Activated CD8-positive, alpha-beta memory T cell treated with anti-CD3 and anti-CD28 coated beads, Interleukin-2, amount 50 U/mL, for 24 hours (primary cell): ENCODE measurements around the gene ASF1B.

Experiments used
- DNase-seq: peaks from one replicate; pipeline ENCODE4 v3.0.0-alpha.2; 2020; ENCODE audit errors: extremely low read depth

The ASF1B gene

DNA sequence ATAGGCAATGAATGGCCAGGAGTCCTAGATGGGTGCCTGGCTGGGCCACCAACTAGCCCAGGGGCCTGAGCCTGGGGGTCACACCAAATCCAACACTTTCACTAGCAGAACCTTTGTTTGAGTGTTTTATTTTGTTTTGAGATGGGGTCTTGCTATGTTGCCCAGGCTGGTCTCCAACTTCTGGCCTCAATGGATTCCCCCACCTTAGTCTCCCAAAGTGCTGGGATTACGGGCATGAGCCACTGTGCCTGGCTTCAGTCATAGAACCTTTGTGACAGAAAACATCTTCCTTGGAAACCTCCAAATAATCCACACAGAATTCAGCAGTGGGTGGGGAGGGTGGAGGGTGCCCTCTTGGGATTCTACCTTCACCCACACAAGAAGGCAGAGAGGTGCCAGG, 24.9 kb downstream of the ASF1B start:
- DNase-seq: no peak

DNA sequence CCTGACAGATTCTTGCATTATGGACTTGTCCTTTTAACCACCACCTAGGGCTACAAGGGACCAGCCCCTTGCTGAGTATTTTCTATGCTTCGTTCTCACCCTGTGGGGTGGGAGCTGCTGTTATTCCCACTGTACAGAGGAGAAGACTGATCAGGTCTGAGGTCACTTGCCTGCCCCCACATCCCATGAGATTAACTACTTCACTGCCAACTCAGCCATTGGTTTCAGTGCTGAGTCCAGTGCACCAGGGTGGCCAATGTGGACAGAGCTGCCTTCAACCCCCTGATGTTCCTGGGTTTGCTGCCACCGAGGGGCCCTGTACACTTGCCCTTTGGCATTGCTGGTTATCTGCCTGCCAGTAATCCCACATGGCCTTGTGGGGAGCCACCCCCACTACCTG, 25.7 kb downstream of the ASF1B start:
- DNase-seq: no peak

DNA sequence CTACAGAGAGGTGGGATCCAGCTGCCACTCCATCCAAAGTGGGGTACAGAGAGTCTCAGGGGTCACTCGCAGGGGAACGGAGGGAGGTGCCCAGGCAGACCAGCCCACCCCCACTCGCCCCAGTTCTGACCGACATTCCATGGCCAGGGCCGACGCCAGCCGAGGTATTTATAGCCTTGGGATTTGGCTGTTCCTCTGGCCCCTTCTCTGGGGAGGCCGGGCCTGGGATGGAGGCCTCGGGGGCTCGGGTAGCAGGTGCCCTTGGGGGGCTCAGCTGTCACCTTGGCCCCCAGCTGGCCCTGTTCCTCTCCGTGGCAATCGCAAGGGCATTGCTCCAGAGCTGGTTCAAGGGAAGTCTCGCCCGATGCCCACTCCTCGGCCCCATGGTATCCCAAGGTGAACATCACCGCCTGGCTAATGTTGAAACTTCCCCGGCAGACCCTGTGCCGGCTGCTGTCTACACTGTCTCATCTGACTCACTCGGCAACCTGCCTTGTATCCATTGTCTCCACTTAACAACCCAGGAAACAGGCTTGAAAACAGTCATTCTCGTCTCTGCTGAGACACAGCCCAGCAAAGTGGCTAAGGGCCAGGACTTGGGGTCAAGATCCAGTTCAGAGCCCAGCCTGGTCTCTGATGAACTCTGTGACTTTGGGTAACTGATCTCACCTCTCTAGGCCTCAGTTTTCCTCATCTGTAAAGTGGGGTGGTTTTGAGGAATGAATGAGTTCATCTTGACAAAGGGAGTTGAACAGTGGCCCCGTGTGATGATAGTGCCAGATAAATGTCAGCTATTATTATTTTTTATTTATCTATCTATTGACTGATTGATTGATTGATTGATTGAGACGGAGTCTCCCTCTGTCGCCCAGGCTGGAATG, 28.6 kb downstream of the ASF1B start:
- DNase-seq: no peak

DNA sequence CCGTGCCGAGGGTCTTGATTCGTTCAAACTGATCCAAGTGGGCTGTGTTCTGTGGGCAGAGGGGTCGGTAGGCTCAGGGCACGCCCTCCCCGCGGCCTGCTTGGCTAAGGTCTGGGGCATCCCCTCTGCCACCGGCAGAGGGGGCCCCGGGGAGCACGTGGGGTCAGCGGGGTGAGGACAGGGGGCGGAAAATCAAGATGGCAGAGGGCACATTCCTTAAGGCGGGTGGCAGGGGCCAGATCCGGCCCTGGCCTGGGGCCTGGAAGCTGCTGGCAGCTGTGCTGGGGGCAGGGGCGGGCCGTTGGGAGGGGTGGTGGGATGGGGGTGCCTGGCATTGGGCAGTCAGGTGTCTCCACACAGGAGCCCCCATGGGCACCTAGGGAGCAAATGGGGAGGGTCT, 29.5 kb downstream of the ASF1B start:
- DNase-seq: no peak

DNA sequence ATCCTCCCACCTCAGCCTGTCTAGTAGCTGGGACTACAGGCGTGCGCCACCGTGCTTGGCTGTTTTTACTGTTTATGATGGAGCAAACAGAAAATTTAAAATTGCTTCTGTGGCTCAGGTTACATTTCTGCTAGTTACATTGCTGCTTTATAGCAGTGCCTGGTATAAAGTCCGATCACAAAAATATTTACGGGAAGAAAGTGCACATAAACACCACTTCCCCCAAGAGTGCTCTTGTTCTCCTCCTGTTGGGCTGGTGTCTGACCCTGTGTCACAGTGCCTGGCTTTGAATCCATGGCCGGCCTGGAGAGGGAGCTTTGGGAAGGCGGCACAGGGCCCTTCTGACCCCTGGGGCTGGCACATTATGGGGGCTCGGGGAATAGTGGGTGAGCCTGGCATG, 30.7 kb downstream of the ASF1B start:
- DNase-seq: no peak

DNA sequence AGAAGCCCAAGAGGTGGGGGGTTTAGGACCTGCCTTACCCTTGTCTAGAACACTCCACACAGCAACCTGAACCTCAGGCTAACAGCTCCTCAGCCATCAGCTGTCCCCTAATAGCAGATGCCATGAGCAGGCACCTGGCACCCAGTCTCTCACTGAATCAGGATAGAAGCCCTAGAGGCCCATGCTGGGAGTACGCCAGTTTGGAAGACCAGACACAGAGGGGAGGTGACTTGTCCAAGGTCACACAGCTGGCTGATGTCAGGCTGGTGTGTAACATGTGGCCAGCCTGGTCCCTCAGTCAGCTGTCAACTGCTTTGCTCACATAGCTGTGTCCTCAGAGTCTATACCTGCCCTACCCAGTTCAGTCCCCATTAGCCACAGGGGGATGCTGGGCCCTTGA, 33.1 kb downstream of the ASF1B start:
- DNase-seq: no peak

DNA sequence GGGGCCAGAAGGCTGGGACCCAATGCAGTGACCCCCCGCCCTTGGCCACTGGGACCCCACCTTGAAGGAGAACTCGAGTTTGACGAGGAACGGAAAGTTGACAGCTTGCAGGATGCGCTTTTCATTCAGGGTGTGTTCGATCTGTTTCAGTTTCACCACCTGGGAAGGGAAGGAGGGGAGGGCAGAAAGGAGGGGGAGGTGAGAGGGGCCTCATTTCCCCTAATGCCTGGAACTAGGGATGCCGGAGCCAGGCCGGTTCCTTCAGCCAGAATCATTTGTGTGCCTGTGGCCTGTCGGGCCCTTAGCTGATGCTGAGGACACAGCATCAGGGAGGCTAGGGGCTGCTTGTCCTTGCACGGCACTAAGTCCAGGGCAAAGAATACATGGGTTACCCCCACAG, 33.6 kb downstream of the ASF1B start:
- DNase-seq: no peak

DNA sequence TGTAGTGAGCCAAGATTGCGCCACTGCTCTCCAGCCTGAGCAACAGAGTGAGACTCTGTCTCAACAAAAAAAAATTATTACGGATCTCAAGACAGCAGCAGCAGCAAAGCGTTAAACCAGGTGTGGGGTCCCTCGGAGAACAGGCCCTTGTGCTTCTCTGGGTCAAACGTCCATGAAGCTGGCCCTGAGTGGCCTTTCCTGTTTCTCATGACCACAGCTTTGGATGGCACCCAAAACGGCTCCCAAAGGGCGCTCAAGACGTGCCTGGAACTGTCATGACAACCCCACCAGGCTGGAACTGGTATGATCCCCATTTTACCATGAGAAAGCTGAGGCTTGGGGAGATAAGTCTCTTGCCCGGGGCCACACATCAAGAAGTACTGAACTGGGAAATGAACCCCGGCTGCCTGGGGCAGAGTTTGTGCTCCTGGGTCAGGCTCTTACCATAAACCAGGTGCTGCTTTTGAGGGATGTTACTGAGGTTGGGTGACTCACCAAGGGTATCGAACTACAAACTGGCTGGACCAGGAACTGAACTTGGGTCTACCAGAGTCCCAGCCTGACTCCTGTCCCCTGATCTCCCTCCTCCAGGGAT, 34.2 kb downstream of the ASF1B start:
- DNase-seq: no peak

DNA sequence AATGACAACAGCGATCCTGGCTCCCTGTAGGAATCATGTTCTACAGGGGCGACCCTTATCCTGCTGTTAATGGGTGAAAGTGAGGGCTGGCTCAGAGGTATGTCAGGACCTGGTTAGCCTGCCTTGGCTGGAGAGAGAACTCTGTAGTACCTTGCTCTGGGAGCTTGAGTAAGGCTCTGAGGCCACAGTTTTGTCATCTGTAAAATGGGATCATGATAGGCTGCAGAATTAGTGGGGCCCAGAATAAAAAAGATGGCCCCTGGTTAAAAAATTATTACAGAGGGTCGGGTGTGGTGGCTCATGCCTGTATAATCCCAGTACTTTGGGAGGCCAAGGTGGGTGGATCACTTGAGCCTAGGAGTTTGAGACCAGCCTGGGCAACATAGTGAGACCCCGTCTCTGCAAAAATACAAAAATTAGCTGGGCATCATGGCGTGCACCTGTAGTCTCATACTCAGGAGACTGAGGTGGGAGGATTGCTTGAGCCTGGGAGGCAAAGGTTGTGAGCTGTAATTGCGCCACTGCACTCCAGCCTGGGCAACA, 35.3 kb downstream of the ASF1B start:
- DNase-seq: no peak

DNA sequence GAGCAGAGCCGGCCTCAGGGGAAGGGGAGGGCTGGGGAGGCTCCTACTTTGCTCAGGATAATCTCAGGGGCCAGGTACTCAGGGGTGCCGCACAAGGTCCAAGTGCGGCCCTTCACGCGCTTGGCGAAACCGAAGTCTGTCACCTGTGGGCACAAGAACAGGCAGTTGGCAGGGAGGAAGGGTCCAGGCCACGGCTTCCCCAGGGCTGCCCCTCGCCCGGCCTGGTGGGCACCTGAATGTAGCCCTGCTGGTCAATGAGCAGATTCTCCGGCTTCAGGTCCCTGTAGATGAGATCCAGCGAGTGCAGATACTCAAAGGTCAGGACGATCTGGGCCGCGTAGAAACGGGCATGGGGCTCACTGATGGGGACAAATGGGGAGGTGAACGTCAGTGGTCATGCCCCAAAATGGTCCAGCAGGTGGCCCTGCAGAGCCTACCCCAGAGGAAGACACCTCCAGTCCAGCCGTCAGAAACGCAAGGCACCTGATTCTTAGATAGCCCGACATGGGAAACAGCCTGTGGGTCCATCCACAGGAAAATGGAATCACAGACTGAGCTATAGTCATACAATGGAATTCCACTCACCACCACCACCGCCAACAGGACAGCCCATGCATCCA, 38.7 kb downstream of the ASF1B start:
- no peak for DNase-seq

DNA sequence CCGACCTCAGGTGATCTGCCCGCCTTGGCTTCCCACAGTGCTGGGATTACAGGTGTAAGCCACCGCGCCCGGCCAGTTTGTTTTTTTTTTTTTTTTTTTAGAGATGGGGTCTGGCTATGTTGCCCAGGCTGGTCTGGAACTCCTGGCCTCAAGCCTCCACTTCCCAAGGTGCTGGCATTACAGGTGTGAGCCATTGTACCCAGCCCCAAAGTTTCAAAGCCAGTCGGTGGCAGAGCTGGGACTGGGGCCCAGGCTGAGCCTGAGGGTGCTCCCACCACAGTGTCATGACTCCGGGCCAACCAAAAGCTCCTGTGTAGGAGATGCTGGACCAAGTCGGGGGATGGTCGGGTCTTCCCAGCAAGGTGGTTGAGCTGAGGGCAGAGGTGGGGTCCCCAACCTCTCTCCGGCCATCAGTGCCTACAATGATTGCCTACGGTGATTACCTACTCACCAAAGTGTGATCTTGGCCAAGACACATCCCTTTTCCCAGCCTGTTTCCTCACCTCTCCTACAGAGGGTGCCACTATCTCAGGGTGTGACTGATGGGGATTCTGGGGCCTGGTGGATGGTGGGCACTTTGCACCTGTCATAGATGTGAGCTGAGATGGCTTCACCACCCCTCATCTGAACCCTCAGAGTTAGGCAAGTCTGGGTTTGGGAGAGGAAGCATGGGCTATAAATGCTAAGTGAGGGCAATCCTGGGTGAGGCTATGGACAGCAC, 40.0 kb downstream of the ASF1B start:
- DNase-seq: no peak

DNA sequence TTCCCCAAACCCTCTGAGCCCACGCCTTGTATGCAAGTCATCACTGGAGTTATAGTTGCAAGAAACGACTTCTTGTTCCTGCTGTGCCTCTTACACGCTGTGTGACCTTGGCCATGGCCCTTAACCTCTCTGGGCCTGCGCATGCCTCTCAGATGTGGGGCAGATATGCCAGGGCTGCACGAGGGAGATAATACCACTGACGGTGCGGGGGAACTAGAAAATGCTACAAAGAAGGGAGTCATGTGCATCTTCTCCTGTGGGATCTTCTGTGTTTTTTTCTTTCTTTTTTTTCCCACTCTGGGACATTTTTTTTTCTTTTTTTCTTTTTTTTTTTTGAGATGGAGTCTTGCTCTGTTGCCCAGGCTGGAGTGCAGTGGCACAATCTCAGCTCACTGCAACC, 41.5 kb downstream of the ASF1B start:
- no peak for DNase-seq

DNA sequence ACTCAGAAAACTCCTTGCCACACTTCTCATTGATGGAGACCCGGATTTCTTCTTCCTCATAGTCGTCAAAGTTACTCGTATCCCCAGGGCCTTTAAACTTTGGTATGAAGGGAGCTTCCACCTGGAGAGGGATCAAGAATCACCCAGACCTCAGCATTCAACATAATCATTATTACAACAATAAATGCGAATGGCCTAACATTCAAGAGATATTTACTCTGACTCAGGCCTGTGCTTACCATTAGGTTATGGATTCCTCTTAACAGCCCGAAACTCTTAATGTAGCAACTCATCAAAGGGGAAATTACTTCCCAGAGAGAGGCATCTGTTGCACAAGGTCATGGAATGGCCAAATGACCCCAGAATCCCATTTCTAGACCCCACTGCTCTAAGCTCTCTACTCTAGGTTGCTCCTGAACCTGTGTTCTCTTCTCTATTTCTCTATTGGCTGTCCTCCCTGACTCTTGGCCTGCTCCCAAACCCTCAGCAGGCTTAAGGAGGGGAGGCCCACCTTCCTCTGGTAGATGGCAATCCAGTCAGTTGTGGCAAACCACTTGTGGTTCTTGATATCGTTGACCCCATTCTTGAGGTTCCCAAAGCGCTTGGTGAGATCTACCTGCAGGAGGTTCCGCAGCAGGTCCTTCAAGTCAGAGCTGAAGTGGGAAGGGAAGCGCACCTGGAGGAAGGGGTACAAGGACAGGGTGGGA, 43.1 kb downstream of the ASF1B start:
- no peak for DNase-seq

DNA sequence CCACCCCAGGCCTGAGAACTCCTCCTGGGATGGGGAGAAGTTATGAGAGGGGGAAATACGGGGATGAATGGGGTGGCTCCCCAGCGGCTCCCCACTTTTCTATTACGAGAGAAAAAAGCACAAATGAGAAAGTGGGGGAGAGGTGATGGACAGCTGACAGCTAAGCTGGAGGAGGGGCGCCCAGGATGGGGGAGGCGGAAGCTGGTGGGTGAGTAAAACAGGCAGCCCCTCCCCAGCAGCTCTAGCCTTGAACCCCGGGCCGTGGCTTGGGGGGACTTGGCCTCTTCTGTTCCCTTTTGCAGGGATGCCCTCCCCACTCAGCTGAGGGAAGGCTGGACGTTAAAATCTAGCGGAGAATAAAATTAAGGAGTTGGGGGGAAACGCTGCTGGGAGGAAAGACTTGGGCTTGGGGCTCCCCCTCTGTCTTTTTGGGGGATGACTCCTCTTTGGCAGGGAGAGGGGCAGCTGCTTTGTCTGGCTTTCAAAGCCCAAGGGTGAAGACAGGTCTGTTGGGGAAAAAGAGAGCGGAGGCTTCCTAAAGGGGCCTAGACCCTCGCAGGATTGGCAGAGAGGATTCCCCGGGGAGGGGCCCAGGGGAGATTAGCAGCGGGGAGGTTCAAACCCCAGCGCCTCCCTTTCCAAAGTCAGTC, 44.5 kb downstream of the ASF1B start:
- no peak for DNase-seq

DNA sequence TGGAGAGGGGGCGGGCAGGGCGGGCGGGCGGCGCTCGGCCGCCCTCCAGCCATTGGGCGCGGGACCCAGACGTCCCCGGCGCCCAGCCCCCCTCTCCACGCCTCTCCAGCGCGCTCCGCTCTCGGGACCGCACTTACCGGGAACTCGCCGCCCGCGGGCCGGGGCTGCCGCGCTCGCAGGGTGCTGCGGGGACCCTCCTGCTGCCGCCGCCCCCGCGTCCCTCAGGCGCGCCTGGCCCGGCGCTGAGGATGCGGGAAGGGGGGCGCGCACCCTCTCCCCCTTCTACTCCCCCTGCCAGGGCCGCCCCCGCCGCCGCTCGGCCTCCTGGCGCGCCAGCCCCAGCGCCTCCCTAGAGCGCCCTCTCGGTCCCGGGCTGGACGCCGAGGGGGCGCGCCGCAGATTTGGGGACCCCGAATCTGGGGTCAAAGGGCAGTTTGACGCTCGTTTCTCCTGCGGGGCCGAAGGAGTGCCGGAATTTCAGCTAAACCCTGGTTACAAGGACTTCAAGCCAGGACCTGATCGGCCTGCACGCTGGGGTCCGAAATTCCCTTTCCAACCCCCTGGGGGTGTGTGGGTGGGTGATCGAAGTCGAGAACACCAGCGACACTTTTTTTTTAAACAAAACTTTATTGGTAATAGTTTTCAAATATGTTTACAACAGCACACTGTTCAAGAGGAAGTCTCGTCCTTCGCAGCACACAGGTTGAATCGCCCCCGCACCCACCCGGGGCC, 45.1 kb downstream of the ASF1B start:
- peak; percentile 30 for DNase-seq

DNA sequence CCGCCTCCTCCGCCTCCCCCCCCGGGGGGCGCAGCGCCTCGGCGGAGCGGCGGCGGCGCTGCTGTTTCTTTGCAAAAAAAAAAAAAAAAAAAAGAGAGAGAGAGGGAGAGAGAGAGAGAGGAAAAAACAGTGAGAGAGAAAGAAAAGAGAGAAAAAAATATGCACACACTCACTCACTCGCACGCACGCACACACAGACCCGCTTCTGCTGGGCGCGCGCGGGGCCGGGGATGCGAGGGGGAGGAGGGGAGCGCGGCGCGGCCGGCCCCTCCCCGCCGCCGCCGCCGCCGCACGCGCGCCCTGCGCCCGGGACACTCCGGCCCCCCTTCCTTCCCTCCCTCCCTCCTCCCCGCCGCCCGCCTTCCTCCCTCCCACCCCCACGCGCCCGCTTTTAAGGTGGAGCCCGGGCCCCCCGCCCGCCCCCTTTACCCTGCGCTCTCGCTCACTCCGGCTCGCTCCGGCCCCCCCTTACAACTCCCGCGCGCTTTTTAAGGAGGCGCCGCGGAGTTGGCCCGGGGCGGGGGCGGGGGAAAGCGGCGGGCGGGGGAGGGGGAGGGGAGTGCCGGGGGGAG, 45.8 kb downstream of the ASF1B start, which contains the start of gene SAMD1:
Gene SAMD1 (minus strand): TSS at position 243 of the 572 bp plus-strand sequence.
- DNase-seq: peak; percentile 66

DNA sequence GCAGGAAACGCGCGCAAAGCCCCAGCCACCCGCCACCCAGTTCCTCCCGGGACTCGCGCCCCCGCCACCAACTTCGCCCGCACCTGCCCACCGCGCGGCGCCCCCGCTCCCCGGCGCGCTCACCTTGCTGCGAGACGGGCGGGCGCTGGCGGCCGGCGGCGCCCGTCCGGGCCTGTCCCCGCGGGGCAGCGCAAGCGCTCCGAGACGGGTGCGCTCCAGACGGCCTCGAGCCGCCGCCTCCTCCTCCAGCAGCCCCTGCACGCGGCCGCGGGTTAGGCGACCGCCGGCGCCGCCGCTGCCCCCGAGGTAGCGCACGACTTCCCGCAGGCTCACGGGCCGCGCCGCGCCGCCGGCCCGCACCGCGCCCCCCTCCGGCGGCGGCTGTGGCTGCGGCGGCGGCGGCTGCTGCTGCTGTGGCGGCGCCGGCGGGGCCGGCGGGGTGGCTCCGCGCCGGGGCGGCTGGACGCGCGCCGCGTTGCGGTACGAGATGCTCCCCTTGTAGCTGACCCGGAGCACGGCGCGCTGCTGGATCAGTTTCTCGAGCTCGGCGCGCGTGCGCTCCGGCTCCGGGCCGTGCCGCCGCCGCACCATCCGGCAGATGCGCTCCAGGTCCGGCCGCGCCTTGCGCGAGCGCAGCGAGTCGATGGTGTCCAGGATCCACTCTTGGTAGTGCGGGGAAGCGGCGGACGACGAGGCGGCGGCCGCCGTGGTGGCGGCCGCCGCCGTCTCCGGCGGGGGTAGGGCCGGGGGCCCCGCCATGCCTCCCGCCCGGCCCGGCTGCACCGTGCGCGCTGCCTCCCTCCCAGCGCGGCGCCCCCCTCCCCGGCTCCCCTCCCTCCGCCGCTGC, 46.5 kb downstream of the ASF1B start:
- no peak for DNase-seq

DNA sequence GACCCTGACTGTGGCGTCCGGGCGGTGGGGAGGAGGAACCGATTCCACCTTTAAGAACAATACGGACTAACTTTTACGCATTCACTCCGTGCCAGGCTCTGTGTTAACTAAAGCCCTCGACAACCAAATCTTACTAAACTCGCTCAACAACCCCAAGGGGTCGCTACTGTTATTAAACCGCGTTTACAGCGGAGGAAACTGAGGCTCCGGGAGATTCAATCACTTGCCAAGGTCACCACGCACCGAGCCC, 47.1 kb downstream of the ASF1B start:
- no peak for DNase-seq
